H1 (cell line): ENCODE data around the gene CFAP61. TPM values are rescaled to one million over a fixed set of nuclear protein-coding genes. Genes with fewer than 3 reads are reported as not detected.

Source experiments
- GTF2F1 ChIP-seq: IDR thresholded peaks from 2 replicates; pipeline ENCODE4 v1.6.1; 2012; ENCODE audit warnings: low read depth, low read length, improper control_type of control experiment, borderline replicate concordance
- HDAC2 ChIP-seq, 2 experiments: fragments of 300-600 bp in 1 of 2; sonication (generic) in 1 of 2; IDR thresholded peaks; 2 replicates each; pipeline ENCODE4 v1.6.1; 2011 to 2012; ENCODE audit warnings: low read depth in 2 of 2, low read length in 2 of 2, mild to moderate bottlenecking in 2 of 2, moderate library complexity in 2 of 2, borderline replicate concordance in 1 of 2, inconsistent platforms in 1 of 2
- POU5F1 ChIP-seq: IDR thresholded peaks from 2 replicates; pipeline ENCODE4 v1.6.1; 2011; ENCODE audit warnings: low read depth, mild to moderate bottlenecking, low read length, moderate library complexity
- RAD21 ChIP-seq, 2 experiments: IDR thresholded peaks in 1 of 2; conservative IDR thresholded peaks in 1 of 2; 2 replicates each; pipeline ENCODE4 v1.6.1; 2011; ENCODE audit warnings: low read depth in 2 of 2, low read length in 2 of 2, improper control_type of control experiment in 1 of 2, inconsistent platforms in 1 of 2, mild to moderate bottlenecking in 1 of 2, moderate library complexity in 1 of 2
- SAP30 ChIP-seq: fragments of 300-600 bp; sonication (generic); IDR thresholded peaks from 2 replicates; pipeline ENCODE4 v1.7.1; 2012; ENCODE audit warnings: low read length, moderate library complexity, mild to moderate bottlenecking, inconsistent platforms; ENCODE audit not compliant: insufficient read depth, insufficient replicate concordance
- polyA plus RNA-seq, 7 experiments: library from polyadenylated mRNA; depleted of rRNA in 3 of 7; stranded (reverse) in 5 of 7; unstranded in 2 of 7; fragments of >200 nt in 5 of 7; fragments of 200-250 nt in 2 of 7; gene quantifications; 1 replicate in 5 of 7; 2 replicates in 1 of 7; 4 replicates in 1 of 7; pipeline versions ENCODE4 v1.2.1 to v1.2.3, GENCODE V29; 2011 to 2013; ENCODE audit warnings: missing spikeins in 2 of 7, mixed read lengths in 2 of 7
- total RNA-seq: library from RNA; stranded (reverse); fragmentation: NEBNext Ultra II Directional; extraction: Animal tissue kit (Norgen Biotek cat#: 25700); gene quantifications from 2 replicates; pipeline ENCODE4 v1.2.1, GENCODE V29; 2021
- TF ChIP-seq, protein P1 (sequence below): fragments of 300-600 bp; sonication (generic); IDR thresholded peaks from 2 replicates; pipeline ENCODE4 v1.7.1; 2012; ENCODE audit warnings: low read length, moderate library complexity, mild to moderate bottlenecking, inconsistent platforms; ENCODE audit not compliant: insufficient replicate concordance

CFAP61 gene
- total and polyA plus RNA-seq, 2 of the 8 experiments (the other 6 are each of a cell fraction or from before 2014, with no cell fraction given) = 0.29 to 0.61 TPM

- TF ChIP-seq, protein P1, sequence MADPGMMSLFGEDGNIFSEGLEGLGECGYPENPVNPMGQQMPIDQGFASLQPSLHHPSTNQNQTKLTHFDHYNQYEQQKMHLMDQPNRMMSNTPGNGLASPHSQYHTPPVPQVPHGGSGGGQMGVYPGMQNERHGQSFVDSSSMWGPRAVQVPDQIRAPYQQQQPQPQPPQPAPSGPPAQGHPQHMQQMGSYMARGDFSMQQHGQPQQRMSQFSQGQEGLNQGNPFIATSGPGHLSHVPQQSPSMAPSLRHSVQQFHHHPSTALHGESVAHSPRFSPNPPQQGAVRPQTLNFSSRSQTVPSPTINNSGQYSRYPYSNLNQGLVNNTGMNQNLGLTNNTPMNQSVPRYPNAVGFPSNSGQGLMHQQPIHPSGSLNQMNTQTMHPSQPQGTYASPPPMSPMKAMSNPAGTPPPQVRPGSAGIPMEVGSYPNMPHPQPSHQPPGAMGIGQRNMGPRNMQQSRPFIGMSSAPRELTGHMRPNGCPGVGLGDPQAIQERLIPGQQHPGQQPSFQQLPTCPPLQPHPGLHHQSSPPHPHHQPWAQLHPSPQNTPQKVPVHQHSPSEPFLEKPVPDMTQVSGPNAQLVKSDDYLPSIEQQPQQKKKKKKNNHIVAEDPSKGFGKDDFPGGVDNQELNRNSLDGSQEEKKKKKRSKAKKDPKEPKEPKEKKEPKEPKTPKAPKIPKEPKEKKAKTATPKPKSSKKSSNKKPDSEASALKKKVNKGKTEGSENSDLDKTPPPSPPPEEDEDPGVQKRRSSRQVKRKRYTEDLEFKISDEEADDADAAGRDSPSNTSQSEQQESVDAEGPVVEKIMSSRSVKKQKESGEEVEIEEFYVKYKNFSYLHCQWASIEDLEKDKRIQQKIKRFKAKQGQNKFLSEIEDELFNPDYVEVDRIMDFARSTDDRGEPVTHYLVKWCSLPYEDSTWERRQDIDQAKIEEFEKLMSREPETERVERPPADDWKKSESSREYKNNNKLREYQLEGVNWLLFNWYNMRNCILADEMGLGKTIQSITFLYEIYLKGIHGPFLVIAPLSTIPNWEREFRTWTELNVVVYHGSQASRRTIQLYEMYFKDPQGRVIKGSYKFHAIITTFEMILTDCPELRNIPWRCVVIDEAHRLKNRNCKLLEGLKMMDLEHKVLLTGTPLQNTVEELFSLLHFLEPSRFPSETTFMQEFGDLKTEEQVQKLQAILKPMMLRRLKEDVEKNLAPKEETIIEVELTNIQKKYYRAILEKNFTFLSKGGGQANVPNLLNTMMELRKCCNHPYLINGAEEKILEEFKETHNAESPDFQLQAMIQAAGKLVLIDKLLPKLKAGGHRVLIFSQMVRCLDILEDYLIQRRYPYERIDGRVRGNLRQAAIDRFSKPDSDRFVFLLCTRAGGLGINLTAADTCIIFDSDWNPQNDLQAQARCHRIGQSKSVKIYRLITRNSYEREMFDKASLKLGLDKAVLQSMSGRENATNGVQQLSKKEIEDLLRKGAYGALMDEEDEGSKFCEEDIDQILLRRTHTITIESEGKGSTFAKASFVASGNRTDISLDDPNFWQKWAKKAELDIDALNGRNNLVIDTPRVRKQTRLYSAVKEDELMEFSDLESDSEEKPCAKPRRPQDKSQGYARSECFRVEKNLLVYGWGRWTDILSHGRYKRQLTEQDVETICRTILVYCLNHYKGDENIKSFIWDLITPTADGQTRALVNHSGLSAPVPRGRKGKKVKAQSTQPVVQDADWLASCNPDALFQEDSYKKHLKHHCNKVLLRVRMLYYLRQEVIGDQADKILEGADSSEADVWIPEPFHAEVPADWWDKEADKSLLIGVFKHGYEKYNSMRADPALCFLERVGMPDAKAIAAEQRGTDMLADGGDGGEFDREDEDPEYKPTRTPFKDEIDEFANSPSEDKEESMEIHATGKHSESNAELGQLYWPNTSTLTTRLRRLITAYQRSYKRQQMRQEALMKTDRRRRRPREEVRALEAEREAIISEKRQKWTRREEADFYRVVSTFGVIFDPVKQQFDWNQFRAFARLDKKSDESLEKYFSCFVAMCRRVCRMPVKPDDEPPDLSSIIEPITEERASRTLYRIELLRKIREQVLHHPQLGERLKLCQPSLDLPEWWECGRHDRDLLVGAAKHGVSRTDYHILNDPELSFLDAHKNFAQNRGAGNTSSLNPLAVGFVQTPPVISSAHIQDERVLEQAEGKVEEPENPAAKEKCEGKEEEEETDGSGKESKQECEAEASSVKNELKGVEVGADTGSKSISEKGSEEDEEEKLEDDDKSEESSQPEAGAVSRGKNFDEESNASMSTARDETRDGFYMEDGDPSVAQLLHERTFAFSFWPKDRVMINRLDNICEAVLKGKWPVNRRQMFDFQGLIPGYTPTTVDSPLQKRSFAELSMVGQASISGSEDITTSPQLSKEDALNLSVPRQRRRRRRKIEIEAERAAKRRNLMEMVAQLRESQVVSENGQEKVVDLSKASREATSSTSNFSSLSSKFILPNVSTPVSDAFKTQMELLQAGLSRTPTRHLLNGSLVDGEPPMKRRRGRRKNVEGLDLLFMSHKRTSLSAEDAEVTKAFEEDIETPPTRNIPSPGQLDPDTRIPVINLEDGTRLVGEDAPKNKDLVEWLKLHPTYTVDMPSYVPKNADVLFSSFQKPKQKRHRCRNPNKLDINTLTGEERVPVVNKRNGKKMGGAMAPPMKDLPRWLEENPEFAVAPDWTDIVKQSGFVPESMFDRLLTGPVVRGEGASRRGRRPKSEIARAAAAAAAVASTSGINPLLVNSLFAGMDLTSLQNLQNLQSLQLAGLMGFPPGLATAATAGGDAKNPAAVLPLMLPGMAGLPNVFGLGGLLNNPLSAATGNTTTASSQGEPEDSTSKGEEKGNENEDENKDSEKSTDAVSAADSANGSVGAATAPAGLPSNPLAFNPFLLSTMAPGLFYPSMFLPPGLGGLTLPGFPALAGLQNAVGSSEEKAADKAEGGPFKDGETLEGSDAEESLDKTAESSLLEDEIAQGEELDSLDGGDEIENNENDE = no peak
- TF ChIP-seq POU5F1 (no peak), HDAC2 (IDR thresholded peaks at IDR 0.05; ENCODE audit: borderline replicate concordance in 1 of 2, low read depth in 2 of 2, low read length in 2 of 2) (no peak), GTF2F1 (no peak), RAD21 (IDR thresholded peaks at IDR 0.05 in 1 of 2, conservative IDR thresholded peaks at IDR 0.05 in 1 of 2; ENCODE audit: low read depth in 2 of 2, low read length in 2 of 2) (no peak; a peak in 1 of 4 replicates), SAP30 (no peak)
Measured at GRCh38 chr20:20207291-20207690, 155.0 kb downstream of the CFAP61 start (continued).
